HG03280 (cell line): ENCODE results near the gene SMARCA2.

Experiments
- ATAC-seq: cut with Tn5 transposase; IDR thresholded peaks from one replicate; pipeline ENCODE4 v1.9.1; 2021; ENCODE audit warnings: mild to moderate bottlenecking, moderate library complexity; ENCODE audit not compliant: unreplicated experiment

Gene SMARCA2

GRCh38 chr9:2014696-2015580 lies at the start of gene SMARCA2:
TSS of gene SMARCA2 (plus strand) at chr9:2015347. CDS start at chr9:2029023, 13,676 bp downstream.
- peak; percentile 81 for ATAC-seq

DNA sequence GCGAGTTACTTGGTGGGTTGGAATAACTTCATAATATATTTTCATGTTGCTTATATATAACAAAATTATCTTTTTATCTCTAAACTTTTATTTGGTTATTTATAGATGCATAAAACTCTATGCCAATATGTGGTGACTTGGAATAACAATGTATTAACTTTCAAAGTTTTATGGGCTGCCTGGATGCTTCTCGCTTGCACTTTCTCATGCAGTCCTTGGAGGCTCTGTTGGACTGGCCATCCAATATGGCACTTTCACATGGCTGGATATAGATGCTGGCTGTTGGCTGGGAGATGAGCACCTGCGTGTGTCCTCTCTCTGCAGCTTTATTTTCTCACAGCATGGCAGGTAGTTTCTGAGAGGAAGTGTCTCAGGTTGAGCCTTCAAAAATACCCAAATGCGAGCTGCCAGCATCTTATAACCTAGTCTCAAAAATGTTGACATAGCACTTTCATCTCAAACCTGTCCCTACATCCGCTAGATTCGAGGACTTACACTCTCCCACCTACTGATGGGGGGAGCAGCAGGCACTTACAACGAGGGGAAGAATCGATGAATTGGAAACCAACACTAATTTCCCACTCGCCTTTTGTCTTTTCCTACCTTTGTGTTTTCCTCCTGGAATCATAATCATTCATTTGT lies 48.3 kb upstream of the SMARCA2 start:
- no peak for ATAC-seq

GRCh38 chr9:1969160-1969559 lies 46.0 kb upstream of the SMARCA2 start:
- ATAC-seq, result no peak

DNA sequence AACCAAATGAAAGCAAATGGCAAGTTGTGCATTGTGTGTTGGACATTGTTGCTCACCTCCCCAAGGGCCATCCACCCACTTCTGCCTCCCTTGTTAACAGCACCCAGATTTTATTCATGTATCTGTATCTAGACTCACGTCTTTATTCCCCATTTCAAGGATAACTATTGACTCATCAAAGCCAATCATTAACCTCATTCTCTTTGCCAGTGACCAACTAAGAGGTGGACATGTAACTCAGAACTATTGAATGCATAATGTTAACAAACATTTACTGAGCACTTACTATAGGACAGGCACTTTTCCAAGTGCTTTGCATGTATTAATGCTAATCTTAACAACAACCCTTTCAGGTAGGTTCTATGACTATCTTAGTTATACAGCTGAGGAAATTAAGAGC lies 45.2 kb upstream of the SMARCA2 start:
- no peak for ATAC-seq

DNA sequence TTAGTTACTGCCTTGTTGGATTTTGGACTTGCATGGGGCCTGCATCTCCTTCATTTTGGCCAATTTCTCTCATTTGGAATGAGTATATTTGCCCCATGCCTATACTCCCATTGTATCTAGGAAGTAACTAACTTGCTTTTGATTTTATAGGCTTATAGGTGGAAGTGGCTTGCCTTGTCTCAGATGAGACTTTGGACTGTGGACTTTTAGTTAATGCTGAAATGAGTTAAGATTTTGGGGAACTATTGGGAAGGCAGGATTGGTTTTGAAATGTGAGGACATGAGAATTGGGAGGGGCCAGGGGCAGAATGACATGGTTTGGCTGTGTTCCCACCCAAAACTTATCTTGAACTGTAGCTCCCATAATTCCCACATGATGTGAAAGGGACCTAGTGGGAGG lies 42.5 kb upstream of the SMARCA2 start:
- ATAC-seq, result no peak

GRCh38 chr9:1977026-1977425 lies 38.1 kb upstream of the SMARCA2 start:
- ATAC-seq, result no peak

- ATAC-seq, result no peak
These were observed 36.2 kb upstream of the SMARCA2 start for GRCh38 chr9:1978941-1979340.

DNA sequence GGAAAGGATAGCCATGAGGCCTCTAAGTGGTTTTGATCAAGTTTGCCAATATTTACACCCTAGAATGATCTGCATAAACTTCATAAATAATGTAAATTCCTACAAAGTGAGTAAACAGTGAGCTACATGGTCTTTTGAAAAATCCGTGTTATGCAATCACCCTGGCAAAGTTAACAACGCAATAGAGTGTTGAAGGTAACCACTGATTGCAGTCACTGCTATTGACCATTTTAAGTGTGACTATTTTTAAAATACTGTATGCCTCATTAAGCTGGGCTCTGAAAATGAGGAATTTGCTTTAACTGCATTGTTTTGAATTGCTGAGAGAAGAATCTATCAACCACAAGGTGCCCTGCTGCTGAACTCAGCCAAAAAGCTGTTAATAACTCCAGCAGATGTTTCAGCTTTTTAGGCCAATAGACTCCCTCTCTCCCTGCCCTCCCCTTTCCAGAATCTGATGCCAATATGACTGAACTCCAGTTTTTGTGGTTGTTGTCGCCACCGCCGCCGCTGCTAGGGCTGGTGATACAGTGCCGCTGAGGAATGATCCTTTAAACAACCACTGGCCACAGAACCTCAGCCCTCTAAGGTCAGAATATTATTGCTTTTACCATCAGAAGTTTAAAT lies 35.3 kb upstream of the SMARCA2 start:
- no peak for ATAC-seq

GRCh38 chr9:1980387-1980786 lies 34.8 kb upstream of the SMARCA2 start:
- no peak for ATAC-seq

GRCh38 chr9:1982074-1982473 lies 33.1 kb upstream of the SMARCA2 start:
- ATAC-seq, result no peak

- ATAC-seq, result no peak
These were observed 28.8 kb upstream of the SMARCA2 start for GRCh38 chr9:1986341-1986740.

DNA sequence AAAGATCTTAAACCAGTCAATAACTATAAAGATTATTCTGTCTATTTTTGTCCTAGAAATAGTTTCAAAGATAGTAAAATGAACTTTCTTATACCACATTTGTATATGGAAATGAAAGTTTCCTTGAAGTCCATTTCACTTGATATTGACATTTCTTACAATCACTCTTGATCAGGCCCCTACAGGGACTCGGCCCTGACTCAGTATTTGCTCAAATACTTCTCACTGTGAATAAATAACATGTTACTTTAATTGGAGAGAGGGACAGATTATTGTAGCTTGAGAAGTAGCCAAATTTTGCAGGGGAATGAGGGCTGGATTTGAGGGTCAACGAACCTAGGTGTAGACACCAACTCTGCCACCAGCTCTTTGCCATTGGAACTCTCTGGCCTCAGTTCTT lies 25.6 kb upstream of the SMARCA2 start:
- no peak for ATAC-seq

GRCh38 chr9:1994180-1994579 lies 21.0 kb upstream of the SMARCA2 start:
- no peak for ATAC-seq

- ATAC-seq, result no peak
These were observed 20.1 kb upstream of the SMARCA2 start for GRCh38 chr9:1995084-1995483.

DNA sequence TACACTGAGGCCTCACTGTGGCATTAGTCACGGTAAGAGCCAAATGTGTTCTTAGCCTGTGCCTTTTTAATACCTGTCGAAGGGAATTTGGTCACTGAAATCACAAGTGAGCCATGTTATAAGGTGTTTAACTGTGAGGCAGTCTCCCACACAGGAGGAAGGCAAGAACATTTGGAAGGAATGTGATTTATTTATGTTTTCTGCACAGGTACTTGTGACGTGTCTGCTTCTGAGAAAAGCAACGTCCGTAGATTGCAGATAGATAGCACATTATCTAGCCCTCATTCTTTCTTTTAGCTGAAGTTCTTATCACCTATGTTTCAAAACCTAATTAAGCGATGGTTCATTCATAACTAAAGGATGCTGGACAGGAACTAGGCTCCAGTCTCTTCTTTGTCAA lies 19.0 kb upstream of the SMARCA2 start:
- no peak for ATAC-seq

GRCh38 chr9:1997646-1998045 lies 17.5 kb upstream of the SMARCA2 start:
- ATAC-seq, result no peak

GRCh38 chr9:1998111-1998510 lies 17.0 kb upstream of the SMARCA2 start:
- no peak for ATAC-seq

GRCh38 chr9:2000314-2000713 lies 14.8 kb upstream of the SMARCA2 start:
- no peak for ATAC-seq

DNA sequence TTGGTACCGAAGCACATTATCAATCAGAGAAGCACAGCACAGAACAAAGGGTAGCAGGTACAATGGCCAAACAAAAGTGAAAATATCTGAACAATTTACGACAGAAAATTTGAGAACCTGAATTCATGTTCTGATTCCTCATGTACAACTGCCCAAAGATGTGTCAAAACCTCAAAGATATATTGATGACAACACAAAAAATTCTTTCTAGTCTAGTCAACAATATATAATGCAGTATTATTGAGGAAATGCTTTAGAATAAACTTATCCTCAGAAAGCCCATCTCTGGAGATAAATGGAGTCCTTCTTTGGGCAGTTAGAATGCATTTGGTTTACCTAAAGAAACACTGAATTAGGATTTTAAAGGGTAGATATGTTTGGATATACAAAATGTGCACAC lies 6.8 kb upstream of the SMARCA2 start:
- ATAC-seq, result no peak

DNA sequence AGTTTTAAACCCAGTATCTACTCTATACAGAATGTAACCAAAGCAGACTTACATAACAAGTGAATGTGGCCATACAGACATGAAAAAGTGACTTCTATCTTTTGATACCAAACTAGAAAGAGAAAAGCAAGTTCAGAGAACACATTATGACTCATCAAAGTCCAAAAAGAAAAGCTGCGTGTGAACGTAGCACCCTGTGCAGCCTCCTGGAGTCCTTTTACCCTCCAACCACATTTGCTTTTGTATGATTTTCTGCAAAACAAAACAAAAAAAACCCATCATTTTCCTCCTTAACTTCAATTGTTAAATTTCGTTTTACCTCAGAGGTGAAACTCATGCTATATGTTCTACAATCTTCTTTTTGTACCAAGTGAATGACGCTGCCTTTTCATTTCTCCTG lies 2.8 kb upstream of the SMARCA2 start:
- no peak for ATAC-seq

- no peak for ATAC-seq
These were observed 1.2 kb upstream of the SMARCA2 start for GRCh38 chr9:2013743-2014475.
